Fibroblast of villous mesenchyme (primary cell): Measurements from ENCODE around the gene NFKBIZ. TPM values are rescaled to one million over a fixed set of nuclear protein-coding genes. Genes with fewer than 3 reads are reported as not detected.

Experiments used
- DNase-seq: peaks from one replicate; pipeline ENCODE4 v3.0.0-alpha.2; 2010; ENCODE audit warnings: low read depth
- H3K4me3 ChIP-seq: 2 replicates; pipeline ENCODE4 v1.5.1; 2011; ENCODE audit warnings: low read depth, mild to moderate bottlenecking, low read length
- total RNA-seq: library from RNA; depleted of rRNA; stranded (reverse); fragments of >200 nt; gene quantifications from 2 replicates; pipeline ENCODE4 v1.2.3, GENCODE V29; 2012
- TF ChIP-seq, protein P1 (sequence below): IDR thresholded peaks from 2 replicates; pipeline ENCODE4 v1.5.1; 2012; ENCODE audit warnings: low read depth, mild to moderate bottlenecking, low read length; ENCODE audit not compliant: insufficient read depth

Gene NFKBIZ
- total RNA-seq, 1 donor, result 108 TPM

DNA sequence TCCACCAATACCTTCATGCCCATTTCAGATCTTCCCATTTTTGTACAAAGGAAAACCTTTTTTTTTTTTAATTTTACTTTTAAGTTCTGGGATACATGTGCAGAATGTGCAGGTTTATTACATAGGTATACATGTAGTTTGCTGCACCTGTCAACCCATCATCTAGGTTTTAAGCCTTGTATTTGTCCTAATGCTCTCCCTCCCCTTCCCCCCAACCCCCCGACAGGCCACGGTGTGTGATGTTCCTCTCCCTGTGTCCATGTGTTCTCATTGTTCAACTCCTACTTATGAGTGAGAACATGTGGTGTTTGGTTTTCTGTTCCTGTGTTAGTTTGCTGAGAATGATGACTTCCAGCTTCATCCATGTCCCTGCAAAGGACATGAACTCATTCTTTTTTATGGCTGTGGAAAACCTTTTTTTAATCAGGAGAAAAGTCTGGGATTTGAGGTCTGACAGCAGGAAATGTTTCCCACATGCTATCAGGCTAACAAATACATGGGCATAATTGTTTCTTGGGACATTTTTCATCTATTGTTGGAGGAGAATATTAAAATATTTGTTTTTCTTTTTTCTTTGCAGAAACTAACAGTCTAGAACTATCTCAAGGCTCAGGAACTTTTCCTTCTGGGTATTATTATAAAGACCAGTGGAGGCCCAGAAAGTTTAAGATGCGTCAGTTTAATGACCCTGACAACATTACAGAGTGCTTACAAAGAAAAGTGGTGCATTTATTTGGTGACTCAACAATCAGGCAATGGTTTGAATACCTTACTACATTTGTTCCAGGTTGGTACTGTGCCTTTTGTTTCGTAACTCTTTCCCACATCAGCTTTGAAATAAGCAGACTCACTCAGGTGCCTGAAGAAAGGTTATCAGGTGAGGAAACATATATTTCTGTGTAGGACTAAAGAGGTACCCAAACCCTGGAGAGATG lies 32.8 kb upstream of the NFKBIZ start:
- H3K4me3 ChIP-seq, result no peak overlapping the region
- peak; percentile 53 for DNase-seq
- TF ChIP-seq, protein P1, sequence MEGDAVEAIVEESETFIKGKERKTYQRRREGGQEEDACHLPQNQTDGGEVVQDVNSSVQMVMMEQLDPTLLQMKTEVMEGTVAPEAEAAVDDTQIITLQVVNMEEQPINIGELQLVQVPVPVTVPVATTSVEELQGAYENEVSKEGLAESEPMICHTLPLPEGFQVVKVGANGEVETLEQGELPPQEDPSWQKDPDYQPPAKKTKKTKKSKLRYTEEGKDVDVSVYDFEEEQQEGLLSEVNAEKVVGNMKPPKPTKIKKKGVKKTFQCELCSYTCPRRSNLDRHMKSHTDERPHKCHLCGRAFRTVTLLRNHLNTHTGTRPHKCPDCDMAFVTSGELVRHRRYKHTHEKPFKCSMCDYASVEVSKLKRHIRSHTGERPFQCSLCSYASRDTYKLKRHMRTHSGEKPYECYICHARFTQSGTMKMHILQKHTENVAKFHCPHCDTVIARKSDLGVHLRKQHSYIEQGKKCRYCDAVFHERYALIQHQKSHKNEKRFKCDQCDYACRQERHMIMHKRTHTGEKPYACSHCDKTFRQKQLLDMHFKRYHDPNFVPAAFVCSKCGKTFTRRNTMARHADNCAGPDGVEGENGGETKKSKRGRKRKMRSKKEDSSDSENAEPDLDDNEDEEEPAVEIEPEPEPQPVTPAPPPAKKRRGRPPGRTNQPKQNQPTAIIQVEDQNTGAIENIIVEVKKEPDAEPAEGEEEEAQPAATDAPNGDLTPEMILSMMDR, result no peak

DNA sequence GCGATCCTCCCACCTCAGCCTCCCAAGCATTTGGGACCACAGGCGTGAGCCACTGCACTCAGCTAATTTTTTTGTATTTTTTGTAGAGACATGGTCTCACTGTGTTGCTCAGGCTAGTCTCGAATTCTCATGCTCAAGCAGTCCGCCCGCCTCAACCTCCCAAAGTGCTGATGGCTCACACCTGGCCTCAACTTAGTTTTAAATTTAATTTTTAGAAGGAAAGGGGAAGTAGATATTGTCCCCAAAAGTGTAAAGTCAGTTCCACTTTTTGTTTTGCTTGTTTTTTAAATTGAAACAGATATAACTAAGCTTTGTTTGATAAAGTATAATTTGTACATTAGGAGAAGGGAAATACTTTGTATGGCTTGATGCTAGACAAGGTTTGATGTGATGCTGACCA lies 31.3 kb upstream of the NFKBIZ start:
- no peak for DNase-seq
- H3K4me3 ChIP-seq, result no peak overlapping the region
- TF ChIP-seq, protein P1, result no peak

DNA sequence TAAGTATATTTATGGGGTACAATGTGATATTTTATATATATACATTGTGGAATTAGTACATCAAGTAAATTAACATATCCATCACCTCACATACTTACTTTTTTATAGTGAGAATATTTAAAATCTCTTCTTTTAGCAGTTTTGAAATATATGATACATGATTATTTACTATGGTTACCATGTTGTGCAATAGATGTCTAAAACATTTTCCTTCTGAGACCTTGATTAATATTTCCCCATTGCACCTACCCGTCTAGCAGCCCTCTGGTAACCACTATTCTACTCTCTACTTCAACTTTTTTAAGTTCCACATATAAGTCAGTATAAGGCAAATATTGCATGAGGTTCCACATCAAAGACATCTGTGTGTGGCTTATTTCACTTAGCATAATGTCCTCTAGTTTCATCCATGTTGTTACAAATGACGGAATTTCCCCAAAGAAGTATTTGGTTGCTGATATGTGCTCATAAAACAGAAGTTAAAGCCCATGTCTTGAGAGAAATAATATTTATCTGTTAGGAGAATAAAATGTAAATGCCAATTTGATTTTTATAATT lies 29.6 kb upstream of the NFKBIZ start:
- no peak overlapping the region for H3K4me3 ChIP-seq
- DNase-seq, result no peak
- TF ChIP-seq, protein P1, result no peak

DNA sequence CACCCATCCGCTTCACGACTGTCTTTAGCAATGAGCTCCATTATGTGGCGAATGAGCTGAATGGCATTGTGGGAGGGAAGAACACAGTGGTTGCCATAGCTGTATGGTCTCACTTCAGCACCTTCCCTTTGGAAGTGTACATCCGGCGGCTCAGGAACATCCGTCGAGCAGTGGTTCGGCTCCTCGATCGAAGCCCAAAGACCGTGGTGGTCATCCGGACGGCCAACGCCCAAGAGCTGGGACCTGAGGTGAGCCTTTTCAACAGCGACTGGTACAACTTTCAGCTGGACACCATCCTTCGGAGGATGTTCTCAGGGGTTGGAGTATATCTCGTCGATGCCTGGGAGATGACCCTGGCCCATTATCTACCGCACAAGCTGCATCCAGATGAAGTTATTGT lies 27.8 kb upstream of the NFKBIZ start:
- no peak for DNase-seq
- no peak overlapping the region for H3K4me3 ChIP-seq
- TF ChIP-seq, protein P1, result no peak

DNA sequence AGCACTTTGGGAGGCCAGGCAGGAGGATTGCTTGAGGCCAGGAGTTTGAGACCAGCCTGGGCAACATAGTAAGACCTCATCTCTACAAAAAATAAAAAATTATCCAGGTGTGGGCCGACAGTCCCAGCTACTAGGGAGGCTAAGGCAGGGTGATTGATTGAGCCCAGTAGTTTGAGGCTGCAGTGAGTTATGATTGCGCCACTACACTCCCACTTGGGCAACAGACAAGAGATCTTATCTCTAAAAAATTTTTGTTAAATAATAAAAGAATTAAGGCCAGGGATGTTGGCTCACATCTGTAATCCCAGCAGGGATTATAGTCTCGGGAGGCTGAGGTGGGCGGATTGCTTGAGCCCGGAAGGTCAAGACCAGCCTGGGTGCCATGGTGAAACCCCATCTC lies 25.8 kb upstream of the NFKBIZ start:
- peak; percentile 43 for DNase-seq
- no peak overlapping the region for H3K4me3 ChIP-seq

DNA sequence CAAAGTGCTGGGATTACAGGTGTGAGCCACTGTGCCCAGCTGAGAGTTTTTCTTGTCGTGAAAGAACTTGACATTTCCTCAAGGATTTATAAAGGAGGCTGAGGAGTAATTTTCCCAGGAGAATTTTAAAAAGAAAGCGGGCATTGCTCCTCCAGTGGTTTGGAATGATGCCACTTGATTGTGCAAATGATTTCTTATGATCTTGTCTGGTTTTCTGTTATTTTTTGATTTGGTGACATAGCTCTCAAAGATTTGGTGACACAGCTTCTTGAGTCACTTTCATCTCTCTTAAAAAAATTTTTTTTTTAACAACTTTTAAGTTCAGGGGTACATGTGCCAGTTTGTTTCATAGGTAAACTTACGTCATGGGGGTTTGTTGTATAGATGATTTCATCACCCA lies 24.6 kb upstream of the NFKBIZ start:
- peak; percentile 28 for DNase-seq
- no peak overlapping the region for H3K4me3 ChIP-seq
- TF ChIP-seq, protein P1, result no peak

More for the DNA sequence above, 25.8 kb upstream of the NFKBIZ start:
- TF ChIP-seq, protein P1, result no peak
